Caco-2 (cell line): Measurements from ENCODE around the gene NGLY1. TPM values are rescaled to one million over a fixed set of nuclear protein-coding genes. Genes with fewer than 3 reads are reported as not detected.

Experiments
- BruUV-seq: library from RNA; stranded (reverse); fragments of 400-500 nt; replicated peaks from 2 replicates; lab custom pipeline; 2021; lab: Mats Ljungman, UMichigan
- CTCF ChIA-PET: fragments of 300-600 bp; sonication (Branson Sonifier 250); formaldehyde crosslinking; loops from one replicate; lab custom pipeline; 2022; ENCODE audit warnings: antibody characterized with exemption; lab: Charles Lee
- POLR2A ChIA-PET: fragments of 300-600 bp; sonication (Branson Sonifier 250); formaldehyde crosslinking; loops from one replicate; lab custom pipeline; 2022; ENCODE audit warnings: antibody characterized with exemption; lab: Charles Lee
- DNase-seq, 2 experiments: peaks; one replicate each; pipeline versions ENCODE4 v3.0.0 to v3.0.0-alpha.2; 2020 to 2022
- H3K27me3 ChIP-seq: replicated peaks from 2 replicates; pipeline ENCODE4 v1.6.0; 2011; ENCODE audit warnings: low read length; ENCODE audit not compliant: control insufficient read depth, insufficient read depth
- H3K36me3 ChIP-seq: 2 replicates; pipeline ENCODE4 v1.5.1; 2011; ENCODE audit warnings: low read length; ENCODE audit not compliant: control insufficient read depth, insufficient read depth
- H3K4me1 ChIP-seq: fragments of 250-450 bp; sonication (Bioruptor Pico); 2 replicates; pipeline ENCODE4 v1.5.1; 2020; ENCODE audit warnings: mild to moderate bottlenecking
- H3K4me3 ChIP-seq: 2 replicates; pipeline ENCODE4 v1.5.1; 2011; ENCODE audit warnings: low read depth, mild to moderate bottlenecking, control low read depth, low read length
- H3K9me3 ChIP-seq: fragments of 250-450 bp; sonication (Bioruptor Pico); 2 replicates; pipeline ENCODE4 v1.5.1; 2020; ENCODE audit warnings: mild to moderate bottlenecking, moderate library complexity
- H3K27ac Mint-ChIP-seq: one replicate; pipeline ENCODE4 v1.8.0; 2022; ENCODE audit warnings: mixed read lengths; ENCODE audit not compliant: unreplicated experiment
- H3K27me3 Mint-ChIP-seq: one replicate; pipeline ENCODE4 v1.8.0; 2022; ENCODE audit warnings: mixed read lengths; ENCODE audit not compliant: insufficient read depth, unreplicated experiment
- H3K36me3 Mint-ChIP-seq: one replicate; pipeline ENCODE4 v1.8.0; 2022; ENCODE audit warnings: mild to moderate bottlenecking, mixed read lengths; ENCODE audit not compliant: insufficient read depth, unreplicated experiment
- H3K4me1 Mint-ChIP-seq: one replicate; pipeline ENCODE4 v1.8.0; 2022; ENCODE audit warnings: low read depth, mixed read lengths; ENCODE audit not compliant: unreplicated experiment
- H3K4me3 Mint-ChIP-seq: one replicate; pipeline ENCODE4 v1.8.0; 2022; ENCODE audit warnings: mild to moderate bottlenecking, moderate library complexity, mixed read lengths; ENCODE audit not compliant: unreplicated experiment
- H3K9me3 Mint-ChIP-seq: one replicate; pipeline ENCODE4 v1.8.0; 2022; ENCODE audit warnings: mixed read lengths; ENCODE audit not compliant: unreplicated experiment
- intact Hi-C: fragments of 100-400 bp; cut with micrococcal nuclease; formaldehyde crosslinking; loops from one replicate; pipeline ENCODE4 v1.10.0; 2022; ENCODE audit not compliant: unreplicated experiment
- total RNA-seq: library from RNA; stranded (reverse); gene quantifications from 2 replicates; pipeline ENCODE4 v1.2.3, GENCODE V29; 2022
- TF ChIP-seq, protein P1 (sequence below), 2 experiments: fragments of 200-600 bp in 1 of 2; IDR thresholded peaks; 1 replicate in 1 of 2; 2 replicates in 1 of 2; pipeline versions ENCODE4 v1.5.1 to v1.8.0; 2011 to 2022; ENCODE audit warnings: antibody characterized with exemption in 1 of 2, control low read depth in 1 of 2, inconsistent platforms in 1 of 2, low read depth in 1 of 2, low read length in 1 of 2, mild to moderate bottlenecking in 1 of 2, moderate library complexity in 1 of 2; ENCODE audit not compliant: insufficient read depth in 1 of 2, severe bottlenecking in 1 of 2, unreplicated experiment in 1 of 2

NGLY1 gene
- total RNA-seq, 1 experiment from 2014 or later, result 27.1 TPM

DNA sequence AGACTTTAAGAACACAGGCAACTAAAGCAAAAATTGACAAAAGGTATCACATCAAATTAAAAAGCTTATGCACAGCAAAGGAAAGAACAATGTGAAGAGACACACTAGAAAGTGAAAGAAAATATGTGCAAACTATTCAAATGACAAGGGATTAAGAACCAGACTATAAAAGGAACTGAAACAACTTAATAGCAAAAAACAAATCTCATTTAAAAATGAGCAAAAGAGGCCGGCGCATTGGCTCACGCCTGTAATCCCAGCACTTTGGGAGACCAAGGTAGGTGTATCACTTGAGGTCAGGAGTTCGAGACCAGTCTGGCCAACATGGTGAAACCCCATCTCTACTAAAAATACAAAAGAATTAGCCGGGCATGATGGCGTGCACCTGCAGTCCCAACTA is 14.4 kb downstream of the NGLY1 start:
- intact Hi-C loops, result no loop called here
- DNase-seq, result no peak
- Histone ChIP-seq H3K4me3 (no peak overlapping the region), H3K9me3 (0 out of 2 replicates have a peak, but pooled peaks cover 4% of the 10 kb centered on the region), H3K27me3 (no peaks in the 10 kb centered on the region), H3K4me1 (no peaks in the 10 kb centered on the region), H3K36me3 (no peaks in the 10 kb centered on the region)
- Mint-ChIP-seq H3K27me3 (no peaks in the 10 kb centered on the region), H3K9me3 (peaks cover 28% of the 10 kb centered on the region), H3K27ac (no peak overlapping the region), H3K36me3 (peaks cover 26% of the 10 kb centered on the region), H3K4me1 (no peaks in the 10 kb centered on the region), H3K4me3 (no peak overlapping the region)
- POLR2A ChIA-PET, result no interaction called here
- TF ChIP-seq, protein P1, sequence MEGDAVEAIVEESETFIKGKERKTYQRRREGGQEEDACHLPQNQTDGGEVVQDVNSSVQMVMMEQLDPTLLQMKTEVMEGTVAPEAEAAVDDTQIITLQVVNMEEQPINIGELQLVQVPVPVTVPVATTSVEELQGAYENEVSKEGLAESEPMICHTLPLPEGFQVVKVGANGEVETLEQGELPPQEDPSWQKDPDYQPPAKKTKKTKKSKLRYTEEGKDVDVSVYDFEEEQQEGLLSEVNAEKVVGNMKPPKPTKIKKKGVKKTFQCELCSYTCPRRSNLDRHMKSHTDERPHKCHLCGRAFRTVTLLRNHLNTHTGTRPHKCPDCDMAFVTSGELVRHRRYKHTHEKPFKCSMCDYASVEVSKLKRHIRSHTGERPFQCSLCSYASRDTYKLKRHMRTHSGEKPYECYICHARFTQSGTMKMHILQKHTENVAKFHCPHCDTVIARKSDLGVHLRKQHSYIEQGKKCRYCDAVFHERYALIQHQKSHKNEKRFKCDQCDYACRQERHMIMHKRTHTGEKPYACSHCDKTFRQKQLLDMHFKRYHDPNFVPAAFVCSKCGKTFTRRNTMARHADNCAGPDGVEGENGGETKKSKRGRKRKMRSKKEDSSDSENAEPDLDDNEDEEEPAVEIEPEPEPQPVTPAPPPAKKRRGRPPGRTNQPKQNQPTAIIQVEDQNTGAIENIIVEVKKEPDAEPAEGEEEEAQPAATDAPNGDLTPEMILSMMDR (IDR thresholded peaks at IDR 0.05; ENCODE audit: insufficient read depth in 1 of 2, low read depth in 1 of 2, low read length in 1 of 2, severe bottlenecking in 1 of 2, unreplicated experiment in 1 of 2), result no peak
- CTCF ChIA-PET, result no interaction called here
- BruUV-seq, result no TSS peak

DNA sequence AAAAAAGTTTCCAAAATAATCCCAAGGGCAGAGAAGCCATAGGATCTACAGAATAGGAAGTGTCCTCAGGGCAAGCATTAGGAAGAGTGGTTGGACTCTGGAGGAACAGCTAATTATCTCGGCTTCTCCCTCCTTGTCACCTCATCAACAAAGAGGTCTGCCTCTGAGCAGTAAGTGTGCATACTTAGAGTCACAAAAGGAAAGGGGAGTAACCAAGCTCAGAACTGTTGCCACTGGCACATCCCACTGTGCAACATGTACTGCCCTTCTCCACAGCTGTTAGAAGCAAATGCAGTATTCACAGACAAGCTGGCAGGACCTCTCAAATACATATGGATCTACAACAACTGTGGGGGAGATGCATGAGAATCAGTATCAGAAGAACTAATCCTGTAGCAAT is 31.5 kb downstream of the NGLY1 start:
- no peaks in the 10 kb centered on the region for H3K4me1 Mint-ChIP-seq
- H3K27ac Mint-ChIP-seq, result no peak overlapping the region
- H3K36me3 Mint-ChIP-seq, result peaks cover 20% of the 10 kb centered on the region

DNA sequence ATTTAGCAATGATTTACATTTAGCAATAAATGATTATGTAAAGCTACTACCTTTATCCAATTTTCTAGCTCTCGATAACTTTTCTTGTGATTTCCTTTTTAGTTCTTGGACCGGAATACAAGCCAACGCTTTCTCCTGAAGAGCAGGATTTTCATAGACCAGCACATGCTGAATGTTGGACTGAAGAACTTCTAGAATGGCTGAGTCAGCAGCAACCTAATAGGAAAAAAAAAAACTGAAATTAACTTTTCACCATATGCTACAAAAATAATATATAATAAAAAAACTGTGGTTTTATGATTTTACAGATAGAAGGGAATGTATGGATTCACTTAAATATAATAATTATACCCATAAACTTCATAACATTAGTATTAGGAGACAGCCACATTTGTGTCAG is 32.2 kb downstream of the NGLY1 start:
- Mint-ChIP-seq H3K4me1 (no peaks in the 10 kb centered on the region), H3K9me3 (no peaks in the 10 kb centered on the region), H3K36me3 (peaks cover 20% of the 10 kb centered on the region), H3K4me3 (no peak overlapping the region), H3K27ac (no peak overlapping the region), H3K27me3 (no peaks in the 10 kb centered on the region)
- no TSS peak for BruUV-seq
- H3K27me3 ChIP-seq, result no peaks in the 10 kb centered on the region
- H3K9me3 ChIP-seq, result no peaks in the 10 kb centered on the region
- POLR2A ChIA-PET, result no interaction called here
- H3K4me1 ChIP-seq, result no peaks in the 10 kb centered on the region
- CTCF ChIA-PET, result no interaction called here
- H3K36me3 ChIP-seq, result no peaks in the 10 kb centered on the region; the same call in 1 of the 2 replicates
- intact Hi-C loops, result no loop called here
- DNase-seq, result no peak
- no peak overlapping the region for H3K4me3 ChIP-seq
- TF ChIP-seq, protein P1 (IDR thresholded peaks at IDR 0.05; ENCODE audit: insufficient read depth in 1 of 2, low read depth in 1 of 2, low read length in 1 of 2, severe bottlenecking in 1 of 2, unreplicated experiment in 1 of 2), result no peak

More for the DNA sequence above, 31.5 kb downstream of the NGLY1 start:
- no peaks in the 10 kb centered on the region for H3K9me3 Mint-ChIP-seq
- Histone ChIP-seq H3K4me3 (no peak overlapping the region), H3K27me3 (no peaks in the 10 kb centered on the region), H3K9me3 (no peaks in the 10 kb centered on the region), H3K36me3 (no peaks in the 10 kb centered on the region; the same call in 1 of the 2 replicates), H3K4me1 (no peaks in the 10 kb centered on the region)
- CTCF ChIA-PET, result no interaction called here
- POLR2A ChIA-PET, result no interaction called here
- no peaks in the 10 kb centered on the region for H3K27me3 Mint-ChIP-seq
- no TSS peak for BruUV-seq
- no peak overlapping the region for H3K4me3 Mint-ChIP-seq
- TF ChIP-seq, protein P1 (IDR thresholded peaks at IDR 0.05; ENCODE audit: insufficient read depth in 1 of 2, low read depth in 1 of 2, low read length in 1 of 2, severe bottlenecking in 1 of 2, unreplicated experiment in 1 of 2), result no peak
- intact Hi-C loops, result no loop called here
- no peak for DNase-seq
